Measurements from ENCODE around the gene SLX4.

Gene SLX4

GRCh38 chr16:3640207-3640606 is 28.8 kb upstream of the SLX4 start:
- no peak for DNase-seq (ENCODE audit: low read depth)
- H3K4me3 ChIP-seq (ENCODE audit: low read depth, low read length): no peak overlapping the region
- no peak for TF ChIP-seq CTCF (IDR thresholded peaks at IDR 0.05; ENCODE audit: insufficient read depth, low read depth, low read length, missing control alignments)

- no peak for DNase-seq (ENCODE audit: low read depth)
- no peak for TF ChIP-seq CTCF (IDR thresholded peaks at IDR 0.05; ENCODE audit: insufficient read depth, low read depth, low read length, missing control alignments)
- H3K4me3 ChIP-seq (ENCODE audit: low read depth, low read length): no peak overlapping the region
Measured at GRCh38 chr16:3638916-3639644, 27.7 kb upstream of the SLX4 start.

DNA sequence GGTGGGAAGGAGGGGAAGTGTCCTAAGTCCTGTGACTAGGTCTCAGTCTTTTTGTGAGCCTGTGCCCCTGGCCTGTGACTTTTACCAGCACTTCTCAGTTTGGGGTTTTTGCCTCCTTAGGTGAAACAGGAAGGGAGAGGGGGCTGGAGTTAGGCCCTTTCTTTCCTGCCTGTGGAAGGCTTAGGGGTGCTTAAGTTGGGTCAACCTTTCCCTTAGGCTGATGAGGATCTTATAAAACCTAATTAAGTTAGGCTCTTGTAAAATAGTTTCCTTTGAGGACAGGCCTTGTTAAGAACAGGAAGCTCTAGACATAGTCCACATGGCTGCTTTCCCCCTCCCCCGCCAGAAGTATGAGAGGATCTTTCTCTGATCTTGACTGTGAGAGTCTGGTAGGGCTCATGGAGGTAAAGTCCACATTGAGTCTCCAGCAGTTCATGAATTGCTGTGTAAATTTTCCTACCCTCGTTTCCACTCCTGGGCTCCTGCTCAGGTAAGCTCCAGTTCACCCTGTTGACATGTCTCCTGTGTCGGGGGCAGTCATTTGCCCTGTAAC is 26.0 kb upstream of the SLX4 start:
- DNase-seq (ENCODE audit: low read depth): peak; percentile 66
- H3K4me3 ChIP-seq (ENCODE audit: low read depth, low read length): no peak overlapping the region
- TF ChIP-seq CTCF (IDR thresholded peaks at IDR 0.05; ENCODE audit: insufficient read depth, low read depth, low read length, missing control alignments): no peak

DNA sequence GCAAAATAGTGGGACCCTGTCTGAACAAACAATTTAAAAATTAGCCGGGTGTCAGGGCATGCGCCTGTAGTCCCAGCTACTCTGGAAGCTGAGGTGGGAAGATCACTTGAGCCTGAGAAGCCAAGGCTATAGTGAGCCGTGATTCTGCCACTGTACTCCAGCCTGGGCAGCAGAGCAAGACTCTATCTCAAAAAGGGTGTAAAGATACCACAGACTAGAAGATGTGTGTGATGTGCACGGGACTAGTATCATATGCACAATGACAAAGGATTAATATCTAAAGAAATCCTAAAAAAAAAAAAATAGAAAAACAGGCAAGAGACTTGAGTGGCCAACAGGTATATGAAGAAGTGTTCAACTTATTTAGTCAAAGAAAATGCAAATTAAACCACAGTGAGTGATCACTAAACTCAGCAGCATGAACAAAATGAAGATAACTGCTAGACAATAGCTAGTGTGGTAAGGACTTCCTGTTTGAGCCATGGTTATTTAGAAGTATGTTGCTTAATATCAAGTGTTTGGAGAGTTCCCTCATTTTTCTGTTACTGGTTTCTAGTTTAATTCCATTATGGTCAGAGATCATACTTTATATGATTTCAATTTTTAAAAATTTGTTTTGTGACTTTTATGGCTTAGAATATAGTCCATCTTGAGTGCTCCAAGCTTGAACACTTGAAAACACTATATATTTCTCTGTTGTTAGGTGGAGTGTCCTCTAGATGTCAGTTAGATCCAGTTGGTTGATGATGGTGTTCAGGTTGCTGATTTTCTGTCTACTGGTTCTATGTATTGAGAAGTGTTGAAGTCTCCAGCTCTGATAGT is 14.7 kb upstream of the SLX4 start:
- no peak for TF ChIP-seq CTCF (IDR thresholded peaks at IDR 0.05; ENCODE audit: insufficient read depth, low read depth, low read length, missing control alignments)
- DNase-seq (ENCODE audit: low read depth): peak; percentile 70
- H3K4me3 ChIP-seq (ENCODE audit: low read depth, low read length): no peak overlapping the region

DNA sequence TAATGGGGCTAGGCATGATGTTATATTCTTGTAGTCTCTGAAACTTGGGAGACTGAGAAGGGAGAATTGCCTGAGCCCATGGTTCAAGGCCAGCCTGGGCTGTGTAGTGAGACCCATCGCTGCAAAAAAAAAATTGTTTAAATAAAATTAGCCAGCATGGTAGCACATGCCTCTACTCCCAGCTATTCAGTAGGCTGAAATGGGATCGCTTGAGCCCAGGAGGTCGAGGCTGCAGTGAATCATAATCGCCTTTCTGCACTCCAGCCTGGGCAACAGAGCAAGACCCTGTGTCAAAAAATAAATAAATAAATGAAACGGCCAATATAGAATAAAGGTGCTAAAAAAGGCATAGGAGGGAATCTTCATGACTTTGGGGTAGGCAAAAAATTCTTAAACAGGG is 13.9 kb upstream of the SLX4 start:
- H3K4me3 ChIP-seq (ENCODE audit: low read depth, low read length): no peak overlapping the region
- DNase-seq (ENCODE audit: low read depth): no peak
- no peak for TF ChIP-seq CTCF (IDR thresholded peaks at IDR 0.05; ENCODE audit: insufficient read depth, low read depth, low read length, missing control alignments)

GRCh38 chr16:3623642-3624041 is 12.2 kb upstream of the SLX4 start:
- 0 out of 2 replicates have a peak overlapping the region, but pooled peaks have one; percentile 3 for H3K4me3 ChIP-seq (ENCODE audit: low read depth, low read length)
- no peak for TF ChIP-seq CTCF (IDR thresholded peaks at IDR 0.05; ENCODE audit: insufficient read depth, low read depth, low read length, missing control alignments)
- peak; percentile 51 for DNase-seq (ENCODE audit: low read depth)
